Measurements from ENCODE around the gene AHI1.

- no peak for TF ChIP-seq EP300 (IDR thresholded peaks at IDR 0.05)
- TF ChIP-seq POLR2A (IDR thresholded peaks at IDR 0.05): no peak
- no peak for TF ChIP-seq CTCF (IDR thresholded peaks at IDR 0.05)
Measured at GRCh38 chr6:135362124-135362523, 135.4 kb downstream of the AHI1 start.

All from ovary (tissue), 3 donors.